NCI-H187 (cell line): ENCODE data around the gene DAO.

Experiments
- DNase-seq, 2 experiments: peaks; one replicate each; lab custom pipeline; 2025; lab: John Stamatoyannopoulos, UW

The DAO gene

DNA sequence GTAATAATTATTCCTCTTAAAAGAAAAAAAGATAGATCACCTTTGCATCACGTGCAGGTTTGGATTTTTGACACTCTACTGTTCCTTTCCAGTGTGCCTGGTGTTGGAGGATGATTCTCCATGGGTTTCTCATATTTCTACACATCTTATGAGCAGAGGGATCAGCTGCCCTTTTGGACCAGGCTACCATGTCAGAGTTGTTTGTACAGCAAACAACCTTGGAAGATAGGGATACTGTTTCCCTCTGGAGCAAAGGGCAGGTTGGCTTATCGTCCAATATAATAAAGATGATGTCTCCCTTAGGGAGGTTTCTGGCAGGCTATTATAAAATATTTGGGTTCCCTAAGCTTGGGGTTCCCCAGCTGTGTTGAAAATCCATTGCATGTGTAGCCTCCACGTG, 42.1 kb downstream of the DAO start:
- DNase-seq, result no peak

DNA sequence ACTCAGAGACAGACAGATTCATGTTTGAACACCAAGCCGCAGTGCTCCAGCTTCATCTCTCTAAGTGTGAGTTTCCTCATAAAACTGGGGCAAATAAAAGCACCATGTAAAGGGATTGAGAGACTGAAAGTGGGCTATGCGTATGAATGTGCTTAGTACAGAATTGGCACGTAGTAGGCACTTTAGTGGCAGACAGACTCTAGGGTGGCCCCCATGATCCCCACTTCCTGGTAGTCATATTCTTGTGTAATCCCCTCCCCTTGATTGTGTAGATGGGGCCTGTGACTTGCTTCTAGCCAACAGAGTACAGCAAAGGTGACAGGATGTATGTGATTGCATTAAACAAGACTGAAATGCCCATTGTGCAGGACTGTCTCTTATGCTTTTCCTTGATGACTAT, 43.0 kb downstream of the DAO start:
- DNase-seq, result no peak

DNA sequence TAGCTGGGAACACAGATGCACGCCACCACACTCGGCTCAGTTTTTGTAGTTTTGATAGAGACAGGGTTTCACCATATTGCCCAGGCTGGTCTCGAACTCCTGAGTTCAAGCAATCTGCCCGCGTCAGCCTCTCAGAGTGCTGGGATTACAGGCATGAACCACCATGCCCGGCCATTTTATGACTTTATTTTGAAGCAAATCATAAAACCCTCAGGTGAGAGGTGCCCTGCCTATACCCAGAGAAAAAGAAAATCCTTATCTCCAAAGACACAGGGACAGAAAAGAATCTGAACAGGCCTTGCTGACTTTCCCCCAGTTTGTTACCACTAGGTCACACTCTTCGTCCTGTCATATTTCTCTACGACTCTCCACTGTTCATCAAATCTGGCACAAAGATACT, 48.8 kb downstream of the DAO start:
- no peak for DNase-seq

DNA sequence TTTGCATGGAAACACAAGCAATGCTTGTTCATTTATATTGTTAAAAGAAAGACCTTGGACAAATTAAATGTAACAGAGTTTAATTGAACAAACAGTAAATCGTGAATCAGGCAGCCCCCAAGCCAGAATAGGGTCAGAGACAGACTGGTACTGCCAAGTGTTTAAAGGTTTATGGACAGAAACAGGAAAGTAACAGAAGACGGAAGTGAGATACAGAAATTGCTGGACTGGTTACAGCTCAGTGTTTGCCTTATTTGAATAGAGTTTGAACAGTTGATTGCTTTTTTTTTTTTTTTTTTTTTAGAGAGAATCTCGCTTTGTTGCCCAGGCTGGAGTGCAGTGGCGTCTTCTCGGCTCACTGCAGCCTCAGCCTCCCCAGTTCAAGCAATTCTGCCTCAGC, 50.3 kb downstream of the DAO start:
- no peak for DNase-seq

DNA sequence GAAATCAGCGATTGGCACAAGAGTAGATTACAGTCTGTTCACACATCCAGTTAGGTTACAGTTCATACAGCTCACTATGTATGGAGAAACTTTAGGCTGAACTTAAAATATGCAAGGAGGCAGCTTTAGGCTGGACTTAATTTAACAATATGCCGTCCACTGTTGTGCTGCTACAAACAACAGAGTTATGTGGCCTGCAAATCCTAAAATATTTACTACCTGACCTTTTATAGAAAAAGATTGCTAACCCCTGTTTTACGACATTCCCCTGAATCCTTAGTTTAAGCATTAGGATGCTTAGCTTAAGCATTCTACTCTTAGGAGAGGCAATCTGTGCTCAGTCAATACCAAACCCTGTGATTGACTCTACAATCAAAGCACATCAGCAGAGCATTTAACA, 50.9 kb downstream of the DAO start:
- no peak for DNase-seq

DNA sequence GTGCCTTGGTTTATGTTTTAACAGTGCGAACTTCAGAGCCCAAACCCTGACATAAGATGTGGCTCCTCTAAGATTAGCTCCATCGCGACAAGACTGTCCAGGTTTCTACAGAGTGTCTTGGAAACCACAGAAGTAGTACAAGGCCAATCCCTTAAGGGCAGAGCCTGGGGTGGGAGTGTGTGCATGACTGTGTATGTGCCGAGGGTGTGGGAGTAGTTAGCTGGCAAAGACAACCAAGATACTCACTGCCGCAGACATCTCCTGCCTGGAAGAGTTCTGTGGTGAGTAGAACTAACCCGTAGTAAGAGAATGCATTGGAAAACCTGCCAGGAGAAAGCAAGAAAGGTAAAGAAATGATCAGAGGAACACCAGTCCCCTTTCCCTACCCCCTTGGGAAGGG, 54.1 kb downstream of the DAO start:
- no peak for DNase-seq

DNA sequence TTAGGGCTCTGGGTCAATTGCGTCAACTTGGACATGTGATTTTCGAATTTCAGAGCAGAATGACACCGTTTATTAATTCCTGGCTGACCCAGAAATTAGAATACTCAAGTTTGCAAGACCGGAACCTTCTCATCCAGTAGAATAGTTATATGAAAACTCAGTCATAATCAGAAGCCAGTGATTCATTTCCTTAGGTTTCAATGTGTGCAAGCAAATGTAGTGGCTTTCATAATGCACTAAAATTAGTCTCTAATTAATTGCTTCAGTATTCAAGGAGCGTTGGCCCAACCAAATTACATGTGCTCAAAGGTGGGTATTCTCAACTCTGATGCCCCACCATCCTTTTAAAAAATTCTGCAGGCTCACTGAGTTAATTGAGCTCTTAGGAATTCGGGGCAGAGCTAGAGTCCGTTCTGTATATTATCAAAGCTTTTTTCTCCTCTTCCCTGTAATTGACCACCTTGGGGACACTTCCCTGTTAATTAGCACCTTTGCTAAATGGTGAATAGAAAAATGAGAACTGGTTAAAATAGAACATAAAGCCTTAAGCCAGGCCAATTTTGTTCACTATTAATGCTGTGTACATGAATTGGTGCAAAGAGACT, 55.4 kb downstream of the DAO start:
- DNase-seq, result no peak

DNA sequence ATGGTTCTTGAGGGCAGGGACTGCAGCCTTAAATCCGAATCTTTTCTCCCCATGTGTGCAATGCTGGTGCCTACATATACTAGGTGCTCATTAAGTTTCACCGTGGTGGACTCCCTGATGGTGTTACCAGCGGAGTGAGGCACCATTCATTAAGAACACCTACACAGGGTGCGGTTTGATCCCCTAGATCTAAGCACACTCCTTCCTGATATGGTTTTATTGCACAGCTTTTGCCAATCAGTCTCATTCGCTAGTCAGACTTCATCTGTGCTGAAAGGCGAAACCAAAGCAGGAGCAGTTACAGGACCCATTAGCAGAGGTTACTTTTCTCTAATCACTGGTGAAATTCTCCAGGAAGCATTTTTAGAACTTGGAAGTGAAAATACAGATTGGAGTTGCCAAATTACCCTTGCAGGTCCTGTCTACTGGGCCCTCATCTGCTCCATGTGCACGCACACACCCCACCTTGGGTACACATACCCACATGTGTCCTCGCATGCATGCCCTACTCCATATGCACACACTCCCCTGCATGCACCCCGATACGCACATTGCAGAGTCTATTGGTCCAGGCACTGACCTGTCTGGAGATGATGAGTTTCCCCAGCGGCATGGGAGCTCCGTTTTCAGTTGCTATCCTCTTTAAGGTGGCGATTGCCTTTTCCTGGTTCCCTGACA, 58.5 kb downstream of the DAO start:
- no peak for DNase-seq

DNA sequence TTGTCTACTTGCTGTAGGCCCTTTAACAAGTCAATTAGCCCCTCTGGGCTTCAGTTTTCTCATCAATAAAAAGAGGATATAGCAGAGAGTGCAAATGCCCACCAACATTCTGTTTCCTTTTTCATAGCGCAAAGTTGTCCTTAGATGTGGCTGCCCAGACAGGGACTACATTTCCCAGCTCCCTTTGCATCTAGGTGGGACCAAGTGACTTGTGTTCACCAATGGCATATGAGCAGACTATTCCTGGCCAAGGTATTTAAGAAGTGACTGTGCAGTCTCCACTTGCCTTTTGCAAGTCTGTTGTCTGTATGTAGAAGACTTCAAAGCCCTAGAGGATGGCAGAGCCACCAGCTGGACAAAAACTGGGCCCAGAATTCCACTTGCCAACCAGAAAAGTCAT, 59.7 kb downstream of the DAO start:
- DNase-seq, result no peak

DNA sequence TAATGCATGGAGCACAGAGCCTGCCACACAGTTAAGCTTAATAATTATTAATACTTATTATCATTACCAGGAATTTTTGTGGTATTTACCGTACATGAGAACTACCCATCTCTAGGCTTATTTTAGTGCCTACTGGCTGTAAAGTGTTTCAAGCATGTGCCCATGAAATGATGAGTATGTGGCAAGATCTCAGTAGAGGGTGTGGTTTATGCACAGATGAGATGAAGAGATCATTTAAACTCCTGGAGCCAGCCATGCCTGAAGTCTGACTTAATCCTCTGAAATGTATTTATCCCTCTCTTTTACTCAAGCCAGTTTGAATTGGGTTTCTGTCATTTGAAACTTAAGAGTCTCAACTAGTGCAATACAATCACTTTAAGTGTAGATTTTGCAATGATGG, 60.2 kb downstream of the DAO start:
- no peak for DNase-seq

DNA sequence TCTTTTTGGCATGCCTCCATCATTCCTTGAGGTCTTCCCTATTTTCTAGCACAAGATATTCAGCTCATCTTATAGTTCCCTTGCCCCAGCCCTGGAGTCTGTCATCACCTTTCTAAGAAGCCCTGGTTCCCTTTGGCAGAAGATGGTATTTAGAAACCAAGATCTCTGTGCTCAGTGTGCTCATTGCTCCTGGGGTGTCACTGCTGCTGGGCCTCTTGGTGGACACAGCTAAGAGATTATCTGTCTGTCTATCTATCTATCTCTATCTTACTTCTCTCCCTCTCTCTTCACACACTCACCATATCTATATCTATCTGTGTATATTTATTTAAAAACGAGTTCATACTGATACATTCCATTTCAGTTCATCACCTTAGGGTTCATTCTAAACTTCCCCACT, 67.2 kb downstream of the DAO start:
- no peak for DNase-seq

DNA sequence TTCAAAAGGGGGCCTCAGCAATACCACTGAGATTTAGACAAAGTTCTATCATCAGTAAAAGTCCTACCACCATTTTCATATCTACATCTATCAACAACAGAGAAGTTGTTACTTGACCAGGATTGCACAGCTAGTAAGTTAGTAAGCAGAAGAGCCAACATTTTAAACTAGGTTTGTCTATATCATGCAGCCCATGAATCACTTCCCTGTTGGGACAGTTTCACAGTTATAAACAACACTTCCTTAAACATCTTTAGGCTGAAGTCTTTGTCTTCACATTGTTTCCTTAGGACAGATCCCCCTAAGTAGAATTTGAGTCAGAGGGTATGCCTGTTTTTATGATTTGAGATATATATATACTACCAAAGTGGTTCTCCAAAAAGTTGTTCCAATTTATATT, 68.5 kb downstream of the DAO start:
- no peak for DNase-seq

DNA sequence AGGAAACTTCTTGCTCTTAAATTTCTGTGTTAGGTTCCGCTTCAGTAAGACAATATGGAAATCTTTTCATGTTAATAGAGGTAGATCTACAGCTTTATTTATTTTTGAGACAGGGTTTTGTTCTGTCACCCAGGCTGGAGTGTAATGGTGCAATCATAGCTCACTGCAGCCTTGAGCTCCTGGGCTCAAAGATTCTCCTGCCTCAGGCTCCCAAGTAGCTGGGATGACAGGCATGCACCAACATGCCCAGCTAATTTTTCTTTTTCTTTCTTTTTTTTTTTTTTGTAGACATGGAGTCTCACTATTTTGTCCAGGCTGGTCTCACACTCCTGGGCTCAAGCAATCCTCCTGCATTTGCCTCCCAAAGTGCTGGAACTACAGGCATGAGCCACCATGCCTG, 70.1 kb downstream of the DAO start:
- DNase-seq, result no peak
